ENCODE data around the gene KRT85.

KRT85 gene

DNA sequence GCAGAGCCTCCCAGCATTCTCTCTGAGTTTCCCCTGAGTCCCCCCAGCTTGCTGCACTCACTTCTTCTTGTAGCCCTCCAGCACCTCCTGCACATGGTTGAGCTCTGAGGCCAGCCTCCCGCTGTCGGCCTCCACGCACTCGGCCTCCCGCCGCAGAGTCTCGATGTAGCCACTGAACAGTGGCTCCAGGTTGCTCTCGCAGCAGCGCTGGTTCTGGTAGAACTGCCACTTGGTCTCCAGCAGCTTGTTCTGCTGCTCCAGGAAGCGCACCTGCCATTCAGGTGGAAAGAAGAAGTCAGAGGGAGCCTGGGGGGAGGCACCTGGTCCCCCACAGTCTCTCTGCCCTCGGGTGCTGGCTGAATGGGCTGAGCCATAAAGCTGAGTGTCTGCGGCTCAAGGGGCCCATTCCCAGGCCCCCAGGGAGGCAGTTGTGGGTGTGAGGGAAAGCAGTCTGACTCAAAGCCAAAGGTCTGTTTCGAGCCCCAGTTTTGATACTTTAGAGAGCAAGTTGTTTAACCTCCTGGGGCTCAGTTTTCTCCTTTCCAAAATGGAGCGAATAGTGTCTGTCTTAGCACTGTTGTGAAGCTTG is 2.3 kb downstream of the KRT85 start:
- no peak for DNase-seq

DNA sequence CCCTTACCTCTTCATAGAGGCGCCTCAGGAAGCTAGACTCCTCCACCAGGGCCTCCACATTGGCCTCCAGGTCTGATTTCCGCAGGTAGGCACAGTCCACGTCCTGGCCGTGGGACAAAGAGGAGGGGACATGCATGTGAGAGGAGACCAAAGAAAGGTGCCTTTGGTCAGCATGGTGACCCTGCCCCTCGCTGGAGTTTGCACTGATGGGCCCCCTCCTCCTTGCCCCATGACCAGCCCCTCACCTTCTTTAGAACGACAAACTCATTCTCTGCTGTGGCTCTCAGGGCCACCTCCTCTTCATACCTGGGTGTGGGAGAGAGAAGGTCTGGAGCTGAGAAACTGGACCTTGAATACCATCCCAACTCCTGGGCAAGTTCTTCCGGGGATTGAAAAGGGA is 3.2 kb downstream of the KRT85 start:
- DNase-seq: no peak

DNA sequence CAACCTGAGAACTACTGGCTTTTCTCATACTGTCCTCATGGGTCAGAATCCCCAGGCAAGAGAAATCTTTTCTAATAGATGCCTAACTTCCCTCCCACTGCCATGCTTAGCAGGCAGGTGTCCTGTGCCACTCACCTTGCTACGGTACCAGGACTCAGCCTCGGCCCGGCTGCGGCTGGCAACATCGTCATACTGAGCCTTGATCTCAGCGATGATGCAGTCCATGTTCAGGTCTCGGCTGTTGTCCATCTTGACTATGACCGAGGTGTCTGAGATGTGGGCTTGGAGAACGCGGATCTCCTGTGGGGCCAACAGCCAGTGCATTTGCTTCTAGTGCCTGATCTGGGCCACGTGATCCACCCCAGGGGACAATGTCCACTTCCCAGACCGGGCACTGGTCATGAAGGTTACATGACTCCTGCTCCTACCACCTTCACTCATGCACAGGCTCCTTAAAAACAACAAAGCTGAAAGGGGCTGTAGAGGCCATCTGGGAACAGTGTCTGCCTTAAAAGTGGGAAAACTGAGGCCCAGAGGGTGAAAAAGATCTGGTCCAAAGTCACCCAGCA is 4.1 kb downstream of the KRT85 start:
- no peak for DNase-seq

DNA sequence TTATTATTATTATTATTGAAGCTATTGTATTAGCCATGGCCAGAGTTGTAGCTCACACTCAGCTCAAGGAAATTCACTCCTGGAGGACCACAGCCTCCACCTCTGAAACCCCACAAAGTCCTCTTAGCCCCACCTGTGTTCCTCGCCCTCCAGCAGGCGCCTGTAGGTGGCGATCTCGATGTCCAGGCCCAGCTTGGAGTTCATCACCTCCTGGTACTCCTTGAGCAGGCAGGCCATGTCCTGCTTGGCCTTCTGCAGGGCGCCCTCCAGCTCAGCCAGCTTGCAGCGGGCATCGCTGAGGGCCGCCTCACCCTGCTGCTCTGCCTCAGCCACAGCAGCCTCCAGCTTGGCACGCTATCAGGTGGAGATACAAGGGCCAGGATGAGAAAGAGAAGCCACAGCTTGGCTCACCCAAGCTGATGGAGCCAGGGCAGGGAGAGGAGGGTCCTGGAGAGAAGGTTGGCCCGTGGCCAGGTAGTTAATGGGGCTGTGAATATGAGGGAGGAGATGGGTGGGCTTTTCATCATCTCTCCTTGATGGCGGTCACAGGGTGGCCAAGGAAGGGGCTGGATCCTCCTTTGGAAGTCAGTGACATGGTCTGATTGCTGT is 5.1 kb downstream of the KRT85 start:
- DNase-seq: no peak

DNA sequence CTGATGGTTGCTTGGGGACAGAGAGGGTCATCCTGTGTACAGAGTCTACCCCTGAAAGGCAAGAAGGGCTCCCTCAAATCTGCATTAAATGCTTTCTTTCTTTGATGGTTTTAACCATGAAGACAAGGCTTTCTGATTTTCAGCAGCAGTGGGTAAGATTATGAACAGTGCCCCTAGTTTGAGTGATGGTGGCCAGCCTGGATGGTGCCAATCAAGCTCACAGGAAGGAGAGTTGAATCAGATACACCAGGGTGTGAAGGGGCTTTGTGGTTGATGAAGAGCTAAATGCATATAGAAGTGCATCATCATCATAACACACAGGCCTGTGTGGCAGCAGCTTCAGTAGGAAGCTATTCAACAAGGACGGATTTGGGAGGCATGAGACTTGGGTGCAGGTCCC is 5.7 kb downstream of the KRT85 start:
- DNase-seq: no peak

DNA sequence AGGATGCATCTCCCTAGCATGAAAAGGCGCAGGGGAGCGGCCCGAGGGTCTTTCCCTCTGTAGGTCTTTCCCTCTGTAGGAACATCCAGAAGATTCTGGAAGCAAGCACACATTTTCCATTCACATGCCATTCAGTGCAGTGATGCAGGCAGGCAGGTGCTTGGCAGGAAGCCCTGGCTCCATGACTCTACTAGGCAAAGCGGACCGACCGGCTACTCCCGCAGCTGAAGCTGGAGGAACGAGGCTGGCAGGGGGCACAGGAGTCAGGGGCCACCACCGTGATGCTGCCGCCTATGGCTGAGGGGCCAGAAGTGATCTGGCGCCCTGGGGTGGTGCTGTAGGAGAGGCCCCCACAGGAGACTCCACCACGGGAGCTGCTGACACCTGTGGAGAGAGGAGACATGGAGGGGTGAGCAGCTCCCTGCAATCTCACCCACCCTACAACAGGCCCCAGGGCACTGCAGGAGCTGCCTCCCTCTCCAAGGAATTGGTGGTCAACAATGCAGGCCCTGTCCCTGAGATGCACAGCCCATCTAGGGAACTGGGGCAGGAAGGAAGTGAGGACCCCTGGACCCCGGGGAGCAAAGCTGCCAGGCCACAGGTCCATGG is 6.5 kb downstream of the KRT85 start:
- no peak for DNase-seq

DNA sequence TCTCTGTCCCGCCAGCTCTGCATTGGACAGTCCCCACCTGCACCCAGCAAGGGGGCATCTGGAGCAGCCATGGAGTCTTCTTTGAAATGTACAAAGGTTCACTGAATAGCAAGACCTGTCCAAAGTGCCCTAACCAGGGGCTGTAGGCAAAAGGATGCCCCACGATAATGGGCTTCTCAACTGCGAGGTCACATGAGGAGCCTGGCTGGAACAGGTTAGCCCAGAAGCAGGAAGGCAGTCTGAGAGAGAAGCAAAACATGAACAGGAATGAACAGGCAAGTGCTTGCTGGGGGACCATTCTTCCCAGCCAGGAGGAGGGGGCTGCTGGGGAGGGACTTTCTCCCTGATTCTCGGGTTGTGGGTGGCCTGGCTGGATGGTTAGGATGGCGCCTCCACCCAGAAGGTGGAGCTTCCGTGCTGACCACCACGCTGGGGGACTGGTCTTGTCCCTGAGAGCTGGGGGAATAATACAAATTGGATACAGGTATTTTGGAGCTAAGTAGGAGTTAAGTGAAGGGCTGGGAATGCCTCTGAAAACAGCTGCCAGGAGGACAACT is 7.1 kb downstream of the KRT85 start:
- DNase-seq: no peak

DNA sequence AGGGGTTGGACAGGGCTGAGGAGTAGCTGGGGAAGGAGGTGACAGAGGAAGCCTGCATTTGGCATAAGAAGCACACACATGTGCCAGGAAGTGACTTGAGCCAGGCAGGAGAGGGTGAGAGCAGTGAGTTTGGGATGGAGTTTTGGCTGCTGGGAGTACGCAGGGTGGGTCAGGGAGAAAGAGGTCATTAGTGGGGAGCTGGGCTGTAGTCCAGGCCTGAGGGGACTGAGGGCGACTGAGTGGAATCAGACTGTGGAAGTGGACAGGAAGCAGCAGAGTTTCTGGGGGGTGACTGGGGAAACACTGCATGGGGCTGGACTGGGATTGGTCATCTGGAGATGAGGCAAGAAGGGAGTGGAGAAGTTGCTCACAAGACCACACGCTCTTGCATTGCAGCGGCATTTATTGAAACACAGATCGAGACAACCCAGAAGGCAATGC is 7.6 kb downstream of the KRT85 start:
- no peak for DNase-seq

DNA sequence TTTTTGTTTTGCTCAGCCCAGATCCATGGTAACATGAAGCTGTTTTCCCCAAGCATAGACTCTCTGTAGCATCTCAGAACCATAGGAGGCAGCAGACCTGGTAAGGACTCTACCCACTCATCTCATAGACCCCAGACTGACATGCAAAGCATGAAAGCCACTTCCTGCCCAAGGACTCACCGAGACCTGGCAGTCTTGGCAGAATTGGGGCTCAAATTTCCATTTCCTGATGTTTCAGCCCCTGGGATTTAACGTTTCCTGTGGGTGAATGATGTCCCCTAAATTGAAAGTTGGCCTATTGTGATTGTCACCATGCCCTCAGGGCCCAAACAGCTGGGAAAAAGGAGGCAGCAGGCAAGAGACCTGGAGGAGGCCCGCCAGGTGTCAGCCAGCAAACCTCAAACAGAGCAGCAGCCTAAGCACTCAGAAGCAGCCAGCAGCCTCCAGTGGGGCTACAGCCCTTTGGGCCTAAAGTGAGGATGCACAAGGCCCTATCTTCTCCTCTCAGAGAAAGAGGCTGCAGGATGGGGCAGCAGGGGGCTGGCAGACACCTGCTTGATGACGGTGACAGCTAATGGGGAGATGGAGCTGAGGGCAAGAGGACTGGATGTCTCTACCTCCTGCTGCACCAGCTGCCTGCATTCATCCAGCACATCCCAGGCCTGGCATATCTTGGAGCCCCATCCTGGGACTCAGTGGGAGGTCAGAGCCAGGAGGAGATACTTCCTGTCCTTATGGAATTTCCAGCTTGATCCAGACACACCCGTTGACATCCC is 8.5 kb downstream of the KRT85 start:
- no peak for DNase-seq

DNA sequence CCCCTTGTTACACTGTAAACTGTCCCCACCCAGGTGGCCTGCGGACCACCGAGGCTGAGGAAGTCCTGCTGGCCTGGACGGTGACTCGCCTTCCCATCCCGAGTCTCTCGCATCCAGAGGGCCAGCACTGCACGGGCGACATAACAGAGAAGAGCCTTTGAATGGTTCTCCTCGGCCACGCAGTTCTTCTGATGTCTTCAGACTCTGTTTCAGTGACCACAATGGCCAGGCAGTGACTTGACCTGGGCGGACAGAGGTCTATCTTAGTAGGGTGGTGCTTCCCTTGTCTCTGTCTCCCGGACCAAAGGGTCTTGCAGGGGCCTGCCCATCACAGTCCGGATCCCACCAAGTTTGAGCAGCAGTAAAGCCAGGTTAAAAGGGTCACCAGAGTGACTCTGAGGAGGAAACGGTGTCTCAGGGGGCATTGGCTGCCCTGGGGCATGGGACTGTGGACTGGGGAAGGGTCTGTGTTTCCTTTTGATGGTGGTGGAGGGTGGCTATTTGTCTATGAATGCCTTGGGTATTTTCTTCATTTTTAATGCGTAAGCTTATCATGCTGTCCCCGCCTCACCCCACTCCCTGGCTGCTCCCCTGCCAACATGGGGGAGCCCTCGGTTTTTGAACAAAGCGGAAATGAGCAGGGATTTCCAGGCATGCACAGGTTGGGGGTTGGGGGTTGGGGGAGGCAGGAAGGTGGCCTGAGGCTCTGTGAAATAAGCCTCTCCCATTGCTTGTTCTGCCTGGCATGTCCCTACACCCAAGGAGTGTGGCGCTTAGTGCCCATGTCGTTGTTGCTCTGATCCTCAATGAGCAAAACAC is 10.3 kb downstream of the KRT85 start:
- DNase-seq: no peak

DNA sequence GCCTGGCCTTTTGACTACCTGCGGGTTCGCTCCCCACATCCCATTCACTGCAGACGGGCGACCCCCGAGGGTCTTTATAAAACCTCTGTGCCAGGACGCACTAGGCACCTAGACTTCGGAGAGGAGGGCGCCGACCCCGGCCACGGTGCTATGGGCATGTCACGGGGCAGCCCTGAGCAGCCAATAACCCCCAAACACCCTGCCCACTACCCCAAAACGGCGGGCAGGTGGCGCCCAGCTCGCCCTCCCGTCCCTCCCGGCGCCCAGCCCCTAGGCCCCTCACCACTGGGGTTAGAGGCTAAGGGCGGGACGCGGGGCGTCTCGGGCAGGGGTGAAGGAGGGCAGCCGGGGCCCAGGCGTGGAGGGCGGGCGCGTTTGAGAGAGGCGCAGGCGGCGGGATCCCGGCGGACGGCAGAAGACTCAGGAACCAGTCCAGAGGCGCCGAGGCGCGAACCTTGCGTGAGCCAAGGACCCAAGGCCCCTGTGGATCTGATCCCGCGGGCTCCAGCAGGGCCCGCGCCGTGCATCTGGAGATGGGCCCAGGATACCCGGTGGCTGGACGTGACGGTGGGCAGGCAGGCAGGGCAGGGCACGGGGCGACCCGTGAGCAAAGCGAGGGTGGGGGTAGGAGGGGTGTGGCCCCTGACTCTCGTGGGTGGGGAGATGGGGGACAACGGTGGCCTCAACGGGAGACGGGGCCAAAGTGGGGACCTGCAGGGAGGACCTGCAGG is 11.1 kb downstream of the KRT85 start:
- DNase-seq: no peak

DNA sequence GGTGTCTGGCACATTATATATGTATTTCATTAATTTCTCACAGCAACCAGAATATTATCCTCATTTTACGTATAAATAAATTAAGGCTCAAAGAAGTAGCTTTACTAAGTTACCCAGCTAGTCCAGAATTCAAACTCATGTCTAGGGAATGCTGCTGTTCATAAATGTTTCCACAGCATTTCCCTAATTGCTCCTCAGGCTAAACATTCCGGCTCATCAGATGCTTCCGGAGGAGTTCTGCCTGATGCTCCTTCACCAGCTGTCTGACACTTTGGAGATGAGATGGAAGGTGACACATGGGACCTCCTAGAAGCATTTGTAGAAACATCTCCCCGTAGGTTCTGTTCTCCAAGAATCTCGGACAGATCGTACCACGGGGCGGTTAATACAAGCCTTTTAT is 12.1 kb downstream of the KRT85 start:
- DNase-seq: no peak

DNA sequence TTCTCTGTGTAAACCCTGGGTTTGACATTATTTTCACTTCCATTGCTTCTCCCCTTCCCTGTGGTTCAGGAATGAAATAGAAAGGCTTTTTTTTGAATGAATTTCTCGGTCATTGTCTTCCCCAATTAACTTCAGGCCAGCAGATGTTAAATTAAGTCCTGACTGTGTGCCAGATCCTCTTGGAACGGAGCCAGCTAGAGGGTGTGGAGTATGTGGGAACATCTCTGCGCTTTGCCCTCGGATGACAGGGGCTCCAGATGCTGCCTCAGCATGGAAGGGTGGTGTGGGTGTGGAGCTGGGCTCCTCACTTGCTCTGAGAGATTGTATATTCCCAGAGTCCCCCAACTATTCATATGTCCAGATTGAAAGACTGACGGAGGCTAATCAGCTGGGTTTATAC is 13.1 kb downstream of the KRT85 start:
- peak; percentile 64 for DNase-seq

DNA sequence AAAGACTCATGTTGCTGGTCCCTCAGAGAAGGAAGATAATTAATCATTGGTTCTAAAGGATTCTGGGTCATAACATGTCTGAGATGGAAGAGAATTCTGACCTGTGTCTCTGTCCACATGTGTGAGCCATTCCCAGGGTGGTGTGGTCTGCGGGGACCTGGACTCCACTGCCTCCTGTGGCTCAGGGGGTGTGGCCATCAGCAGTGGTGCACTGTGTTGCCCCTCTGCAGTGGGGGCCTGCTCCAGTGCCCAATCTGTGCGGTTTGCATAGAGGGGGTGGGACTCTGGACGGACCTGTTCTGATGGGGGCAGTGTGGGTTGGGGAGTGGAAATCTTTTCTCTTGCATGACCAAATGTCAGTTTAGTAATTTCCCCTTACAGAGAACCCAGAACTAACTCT is 13.5 kb downstream of the KRT85 start:
- no peak for DNase-seq

DNA sequence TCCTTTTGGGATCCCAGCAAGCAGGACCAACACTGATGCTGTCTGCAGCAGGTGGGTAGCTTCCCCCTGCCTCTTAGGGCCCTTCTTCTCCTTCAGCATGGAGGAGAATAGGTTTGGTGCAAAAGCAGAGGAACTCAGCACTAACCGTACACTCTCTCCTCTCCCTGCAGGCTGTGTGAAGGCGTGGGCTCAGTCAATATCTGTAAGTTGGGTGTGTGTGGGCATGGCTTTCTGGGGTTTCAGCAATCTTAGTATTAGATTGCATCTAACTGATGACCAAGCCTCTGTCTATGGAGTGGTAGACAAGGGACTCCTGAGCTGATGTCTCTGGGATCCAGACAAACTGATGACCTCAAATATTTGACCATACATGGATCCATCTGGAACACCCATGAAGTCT is 14.3 kb downstream of the KRT85 start:
- no peak for DNase-seq

DNA sequence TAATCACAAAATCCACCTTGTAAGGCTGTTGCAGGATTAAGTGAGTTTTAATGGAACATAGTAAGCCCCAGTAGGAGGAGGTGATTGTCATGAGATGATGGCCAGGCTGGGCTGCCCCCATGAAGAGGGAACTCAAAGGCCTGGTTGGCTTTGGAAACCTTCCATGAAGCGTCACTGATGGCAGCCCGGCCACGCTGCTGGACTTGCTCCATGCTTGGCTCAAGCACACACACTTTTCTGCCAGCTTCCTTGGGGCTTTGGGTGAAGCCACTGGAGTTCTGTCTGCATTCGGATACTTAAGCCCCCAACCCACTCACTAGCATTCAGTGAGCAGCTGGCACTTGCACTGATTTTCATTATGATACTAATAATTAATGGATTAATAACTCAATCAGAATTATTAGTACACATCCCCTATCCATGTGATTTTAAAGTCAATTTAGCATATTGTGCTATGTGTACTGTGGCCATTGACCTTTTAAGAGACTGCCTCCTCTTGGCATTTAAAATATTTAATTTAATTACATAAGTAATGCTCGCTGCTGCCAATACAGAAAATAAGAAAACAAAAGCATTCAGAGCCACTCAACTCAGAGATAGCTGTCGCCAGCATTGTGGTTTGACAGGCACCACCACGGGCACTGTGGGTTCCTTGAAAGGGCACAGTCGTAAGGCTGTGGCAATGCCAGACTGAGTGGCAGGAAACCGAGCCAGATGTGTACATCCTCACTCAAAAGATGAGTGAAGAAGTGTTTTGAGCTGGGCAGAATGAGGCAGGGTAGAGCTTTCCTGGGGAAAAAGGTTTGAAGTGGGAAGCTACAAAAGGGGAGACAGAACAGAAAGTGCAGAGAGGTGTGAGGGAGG is 15.9 kb downstream of the KRT85 start:
- DNase-seq: no peak

DNA sequence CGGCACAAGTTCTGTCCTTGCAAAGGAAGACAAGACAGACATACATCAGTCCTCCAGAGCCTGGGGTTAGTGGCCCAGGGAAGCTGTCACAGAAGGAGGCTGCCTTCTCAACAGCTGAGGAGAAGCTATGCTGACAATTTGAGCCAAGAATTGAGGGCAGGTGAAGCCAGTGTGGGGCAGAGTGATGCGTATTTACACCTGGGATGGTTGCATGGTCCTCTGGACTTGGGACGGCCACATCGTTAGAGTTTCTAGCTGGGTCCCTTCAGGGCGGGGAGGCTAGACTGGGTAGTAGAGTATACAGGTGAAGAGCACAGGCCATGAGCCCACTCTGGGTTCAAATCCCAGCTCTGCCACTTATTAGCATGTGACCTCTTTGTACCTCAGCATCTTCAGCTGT is 16.5 kb downstream of the KRT85 start:
- no peak for DNase-seq

DNA sequence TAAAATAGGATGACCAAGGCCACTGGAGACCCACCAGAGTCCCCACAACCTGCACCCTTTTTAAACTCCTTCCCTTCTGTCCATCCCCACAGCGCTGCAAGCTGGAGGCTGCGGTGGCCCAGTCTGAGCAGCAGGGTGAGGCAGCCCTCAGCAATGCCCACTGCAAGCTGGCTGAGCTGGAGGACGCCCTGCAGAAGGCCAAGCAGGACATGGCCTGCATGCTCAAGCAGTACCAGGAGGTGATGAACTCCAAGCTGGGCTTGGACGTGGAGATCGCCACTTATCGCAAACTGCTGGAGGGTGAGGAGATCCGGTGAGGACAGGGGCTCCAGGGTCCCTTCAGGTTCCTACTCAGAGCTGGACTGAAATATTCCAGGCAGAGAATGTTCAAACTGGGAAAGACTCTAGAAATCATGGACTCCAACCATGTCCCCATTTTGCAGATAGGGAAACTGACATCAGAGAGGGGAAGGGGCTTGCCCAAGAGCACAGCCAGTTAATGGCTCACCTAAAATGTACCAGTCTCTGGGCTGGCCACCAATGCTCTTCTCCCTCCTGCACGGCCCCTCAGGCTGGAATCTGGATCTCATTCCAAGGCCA is 17.2 kb downstream of the KRT85 start:
- DNase-seq: no peak

DNA sequence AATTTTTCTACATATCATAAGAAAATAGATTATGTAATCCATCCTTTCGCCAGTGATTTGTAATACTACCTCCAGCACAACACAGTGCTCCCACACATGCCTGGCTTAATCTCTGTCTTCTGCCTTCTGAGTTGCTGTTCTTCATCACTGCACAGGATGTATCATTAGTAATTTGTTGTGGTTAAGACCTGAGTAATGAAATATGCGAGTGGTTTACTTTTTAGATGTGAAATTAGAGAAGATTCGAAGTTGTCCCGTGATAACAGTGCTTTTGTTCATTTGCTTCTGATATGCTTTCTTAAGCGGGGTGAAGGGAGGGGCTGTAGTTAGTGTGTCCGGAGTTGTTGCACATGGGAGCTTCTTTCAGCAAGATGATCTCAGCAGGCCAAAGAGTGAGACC is 18.1 kb downstream of the KRT85 start:
- DNase-seq: no peak
